ENCODE results near the gene ABCC9.
"Not testable (repeated sequence)": the region's sequence is repeated elsewhere in the genome, so short reads cannot be mapped to it uniquely, and the experiment has no call there.

The ABCC9 gene

DNA sequence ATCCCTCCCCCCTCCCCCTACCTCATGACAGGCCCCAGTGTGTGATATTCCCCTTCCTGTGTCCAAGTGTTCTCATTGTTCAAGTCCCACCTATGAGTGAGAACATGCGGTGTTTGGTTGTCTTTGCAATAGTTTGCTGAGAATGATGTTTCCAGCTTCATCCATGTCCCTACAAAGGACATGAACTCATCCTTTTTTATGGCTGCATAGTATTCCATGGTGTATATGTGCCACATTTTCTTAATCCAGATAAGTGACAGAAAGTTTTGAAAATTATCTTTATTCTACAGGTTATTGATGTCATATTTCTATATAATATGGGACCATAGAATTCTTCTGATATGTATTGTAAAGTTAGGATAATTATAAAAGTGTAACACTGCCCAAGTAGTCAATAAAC, 11.3 kb downstream of the ABCC9 start:
- not testable (repeated sequence) for DNase-seq

DNA sequence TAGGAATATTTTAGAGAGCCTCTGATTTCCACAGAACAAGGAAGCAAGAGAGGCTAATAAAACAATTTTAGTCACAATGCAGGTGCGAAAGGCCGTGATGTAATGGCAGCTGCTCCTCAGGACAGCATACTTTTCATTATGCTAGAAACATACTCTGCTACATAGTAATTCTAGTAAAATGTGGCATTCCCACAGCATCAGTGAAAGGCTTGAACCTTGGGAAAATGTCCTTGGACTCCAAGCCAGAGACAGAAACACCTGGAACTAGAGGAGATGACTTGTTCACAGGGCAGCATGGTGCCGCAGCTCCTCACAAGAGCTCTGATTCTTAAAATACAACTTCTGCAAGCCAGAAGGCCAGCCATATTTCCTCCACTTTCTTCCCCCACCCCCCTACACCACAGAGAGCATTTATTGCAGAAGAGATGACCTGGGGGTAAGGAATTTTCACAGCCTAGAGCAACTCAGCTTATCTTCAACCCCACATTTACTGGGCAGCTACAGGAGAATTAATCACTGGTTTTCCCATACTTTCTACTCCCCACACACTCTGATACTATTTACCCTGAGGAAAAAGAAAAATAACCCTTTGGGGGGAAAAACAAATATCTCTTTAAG, 15.8 kb downstream of the ABCC9 start:
- no peak for DNase-seq

DNA sequence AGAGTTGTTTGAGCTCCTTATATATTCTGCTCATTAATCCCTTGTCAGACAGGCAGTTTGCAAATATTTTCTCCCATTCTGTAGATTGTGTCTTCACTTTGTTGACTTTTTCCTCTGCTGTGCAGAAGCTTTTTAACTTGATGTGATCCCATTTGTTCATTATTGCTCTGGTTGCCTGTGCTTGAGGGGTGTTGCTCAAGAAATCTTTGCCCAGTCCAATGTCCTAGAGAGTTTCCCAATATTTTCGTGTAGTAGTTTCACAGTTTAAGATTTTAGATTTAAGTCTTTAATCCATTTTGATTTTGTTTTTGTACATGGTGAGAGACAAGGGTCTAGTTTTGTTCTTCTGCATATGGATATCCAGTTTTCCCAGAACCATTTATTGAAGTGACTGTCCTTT, 19.8 kb downstream of the ABCC9 start:
- no peak for DNase-seq

DNA sequence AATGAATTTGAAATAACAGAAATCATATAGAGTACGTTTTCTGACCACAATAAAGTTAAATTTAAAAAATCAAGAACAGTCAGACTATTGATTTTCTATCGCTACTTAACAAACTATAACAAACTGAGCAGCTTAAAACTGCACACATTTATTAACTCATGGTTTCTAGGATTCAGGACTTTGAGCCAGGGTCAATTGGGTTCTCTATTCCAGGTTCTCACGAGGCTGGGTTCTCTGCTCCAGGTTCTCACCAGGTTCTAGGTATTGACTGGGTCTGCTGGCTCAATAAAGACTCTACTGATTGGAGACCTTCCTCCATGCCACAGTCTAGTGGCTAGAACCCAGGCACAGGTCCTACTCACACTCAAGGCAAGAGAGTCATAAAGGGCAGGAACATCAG, 22.8 kb downstream of the ABCC9 start:
- DNase-seq, result no peak

DNA sequence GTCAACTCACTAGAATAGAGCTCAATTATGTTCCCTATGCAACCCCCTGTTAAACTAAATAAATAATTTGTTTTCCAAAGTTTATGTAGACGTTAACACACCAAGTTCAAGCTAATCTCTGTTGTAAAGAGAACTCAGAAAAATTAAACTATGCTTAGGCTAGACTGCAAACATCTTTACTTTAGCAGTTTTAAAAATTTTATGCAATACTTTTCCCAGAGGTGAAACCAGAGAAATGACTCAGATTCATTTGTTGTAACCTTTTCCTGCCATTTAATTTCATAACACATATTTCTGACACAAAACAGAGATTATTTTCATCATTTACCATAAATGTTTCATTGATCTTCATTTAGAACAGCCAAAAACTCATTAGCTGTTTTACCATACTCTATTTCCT, 27.4 kb downstream of the ABCC9 start:
- DNase-seq, result no peak

DNA sequence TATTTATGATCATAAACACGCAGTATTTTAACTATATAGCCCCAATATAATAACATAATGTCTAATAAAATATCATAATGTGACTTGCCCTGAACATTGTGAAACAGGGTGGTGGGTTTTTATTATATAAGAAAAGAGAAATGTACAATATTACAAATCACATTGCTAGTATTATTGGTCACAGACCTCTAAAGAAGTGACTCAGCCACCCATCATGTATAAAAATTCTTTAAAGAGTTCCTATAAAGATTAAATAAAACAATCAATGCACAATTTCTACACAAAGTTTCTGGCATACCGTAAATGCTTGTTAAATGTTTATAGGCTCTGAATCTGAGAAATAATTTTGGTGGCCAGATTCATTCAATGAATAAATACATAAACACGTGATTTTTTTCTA, 28.9 kb downstream of the ABCC9 start:
- DNase-seq, result no peak

DNA sequence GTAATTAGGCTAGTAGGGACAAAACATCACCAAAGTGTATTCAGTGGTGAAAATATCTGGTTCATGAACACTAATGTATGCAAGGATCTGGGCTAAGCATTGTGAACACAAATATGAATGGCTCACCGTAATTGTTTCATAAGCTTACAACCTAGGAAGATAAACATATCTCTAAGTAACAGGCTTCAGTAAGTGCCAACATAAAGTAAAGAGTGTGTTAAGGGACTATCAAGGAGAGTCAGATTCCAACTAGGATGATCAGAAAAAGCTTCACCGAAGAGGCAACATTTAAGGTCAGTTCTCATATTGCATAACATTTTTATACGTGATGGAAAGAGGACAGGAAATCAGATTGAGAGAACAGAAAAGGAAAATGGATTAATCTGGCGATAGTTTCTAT, 29.4 kb downstream of the ABCC9 start:
- no peak for DNase-seq

DNA sequence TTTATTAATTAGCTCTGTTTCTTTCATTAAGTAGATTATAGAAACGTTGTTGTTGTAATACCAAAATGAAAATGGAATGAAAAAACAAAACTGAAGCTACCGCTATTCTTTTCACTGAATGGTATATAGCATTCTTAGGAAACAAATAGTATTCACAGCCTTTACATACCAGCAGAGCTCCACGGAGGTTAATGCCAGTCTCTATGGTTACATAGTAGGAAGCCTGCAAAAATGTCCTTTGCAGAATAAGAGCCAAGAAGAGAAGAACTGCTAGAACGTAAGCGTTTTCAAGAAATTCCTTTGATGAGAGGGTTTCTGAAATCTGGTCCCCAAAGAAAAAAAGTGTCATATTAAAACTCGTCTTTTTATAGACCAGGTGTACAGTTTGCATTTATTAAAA, 30.6 kb downstream of the ABCC9 start:
- DNase-seq, result no peak

DNA sequence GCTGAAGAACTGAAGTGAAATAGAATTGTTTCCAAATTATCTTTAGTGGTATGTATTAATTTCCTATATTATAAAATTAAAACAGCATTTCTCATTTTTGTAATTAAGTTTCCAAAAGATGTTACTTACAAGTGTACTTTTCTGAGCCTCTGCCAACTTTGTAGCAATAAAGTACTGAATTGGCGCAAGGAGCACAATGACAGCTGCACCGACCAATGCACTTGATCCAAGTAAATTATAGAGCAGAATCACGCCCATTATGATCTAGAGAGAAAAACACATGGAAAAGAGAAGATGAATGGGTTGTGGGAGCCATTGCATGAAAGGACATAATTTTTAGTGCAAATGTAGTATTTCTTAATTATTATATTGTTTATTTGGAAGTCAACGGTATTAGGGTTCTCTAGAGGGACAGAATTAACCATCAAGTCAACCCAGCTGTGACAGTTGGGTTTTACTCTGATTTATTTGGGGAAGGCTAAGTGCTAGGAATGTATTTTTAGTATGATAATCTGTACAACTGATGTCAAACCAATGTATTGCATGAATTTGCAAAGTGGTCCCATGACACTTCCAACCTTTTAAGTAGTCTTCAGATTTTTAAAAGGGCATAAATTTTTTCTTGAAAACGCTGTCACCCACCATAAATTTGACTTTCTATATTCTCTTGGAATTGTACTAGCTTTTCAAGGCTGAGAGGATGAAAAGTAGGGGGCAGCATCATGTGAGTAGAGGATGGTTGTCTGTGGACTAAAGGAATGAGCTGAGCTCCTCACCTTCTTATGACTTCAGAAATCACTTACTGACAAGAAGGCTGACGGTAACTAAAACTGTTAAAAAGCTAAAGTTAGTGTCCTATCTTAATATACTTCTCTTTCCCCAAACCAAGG, 33.0 kb downstream of the ABCC9 start:
- no peak for DNase-seq

DNA sequence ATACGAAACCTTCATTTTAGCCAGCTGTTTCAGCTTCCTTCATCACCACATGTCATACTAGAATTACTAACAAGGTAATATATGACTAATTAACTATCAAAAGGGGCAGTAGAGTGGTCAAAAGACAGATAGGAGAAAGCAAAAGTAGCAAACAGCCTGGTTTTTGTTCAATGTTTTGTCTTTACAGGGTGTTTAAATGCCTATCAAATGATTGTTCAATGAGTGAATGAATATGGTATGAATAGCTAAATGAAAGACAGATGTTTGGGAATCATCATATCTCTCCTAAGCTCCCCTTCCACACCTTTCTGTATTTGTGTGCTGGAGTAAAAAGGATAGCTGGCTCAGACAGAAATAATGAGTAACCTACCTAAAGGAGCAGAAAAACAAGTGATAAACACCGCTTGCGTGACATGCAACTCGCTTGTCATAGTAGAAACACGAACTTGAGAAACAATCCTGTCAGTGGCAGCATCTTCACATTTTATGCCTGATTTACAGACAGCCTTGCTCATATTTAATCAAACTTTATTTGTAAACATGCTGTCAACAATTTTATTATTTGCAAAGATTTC, 34.2 kb downstream of the ABCC9 start:
- DNase-seq, result no peak

DNA sequence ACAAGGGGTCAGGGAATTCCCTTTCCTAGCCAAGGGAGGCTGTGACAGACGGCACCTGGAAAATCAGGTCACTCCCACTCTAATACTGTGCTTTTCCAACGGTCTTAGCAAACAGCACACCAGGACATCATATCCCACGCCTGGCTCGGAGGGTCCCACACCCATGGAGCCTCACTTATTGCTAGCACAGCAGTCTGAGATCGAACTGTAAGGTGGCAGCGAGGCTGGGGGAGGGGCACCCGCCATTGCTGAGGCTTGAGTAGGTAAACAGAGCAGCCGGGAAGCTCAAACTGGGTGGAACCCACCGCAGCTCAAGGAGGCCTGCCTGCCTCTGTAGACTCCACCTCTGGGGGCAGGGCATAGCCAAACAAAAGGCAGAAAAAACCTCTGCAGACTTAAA, 41.7 kb downstream of the ABCC9 start:
- not testable (repeated sequence) for DNase-seq

DNA sequence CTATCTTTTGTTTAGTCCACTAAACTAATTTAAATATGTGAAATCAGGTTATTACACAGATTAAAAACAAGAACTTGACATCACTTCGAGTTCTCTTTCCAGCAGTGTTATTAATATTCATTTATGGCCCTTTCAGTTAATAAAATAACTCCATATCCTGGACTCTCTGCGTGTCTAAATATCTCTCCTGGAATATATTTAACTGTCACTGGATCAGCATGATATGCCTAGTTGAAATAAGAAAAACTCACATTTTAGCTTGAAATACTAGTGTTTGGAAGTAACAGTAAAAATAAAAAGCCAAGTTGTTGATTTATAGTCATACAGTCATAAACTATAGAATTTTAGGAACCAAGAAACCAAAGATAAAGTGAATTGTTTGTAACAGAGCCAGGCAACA, 45.6 kb downstream of the ABCC9 start:
- DNase-seq, result no peak

DNA sequence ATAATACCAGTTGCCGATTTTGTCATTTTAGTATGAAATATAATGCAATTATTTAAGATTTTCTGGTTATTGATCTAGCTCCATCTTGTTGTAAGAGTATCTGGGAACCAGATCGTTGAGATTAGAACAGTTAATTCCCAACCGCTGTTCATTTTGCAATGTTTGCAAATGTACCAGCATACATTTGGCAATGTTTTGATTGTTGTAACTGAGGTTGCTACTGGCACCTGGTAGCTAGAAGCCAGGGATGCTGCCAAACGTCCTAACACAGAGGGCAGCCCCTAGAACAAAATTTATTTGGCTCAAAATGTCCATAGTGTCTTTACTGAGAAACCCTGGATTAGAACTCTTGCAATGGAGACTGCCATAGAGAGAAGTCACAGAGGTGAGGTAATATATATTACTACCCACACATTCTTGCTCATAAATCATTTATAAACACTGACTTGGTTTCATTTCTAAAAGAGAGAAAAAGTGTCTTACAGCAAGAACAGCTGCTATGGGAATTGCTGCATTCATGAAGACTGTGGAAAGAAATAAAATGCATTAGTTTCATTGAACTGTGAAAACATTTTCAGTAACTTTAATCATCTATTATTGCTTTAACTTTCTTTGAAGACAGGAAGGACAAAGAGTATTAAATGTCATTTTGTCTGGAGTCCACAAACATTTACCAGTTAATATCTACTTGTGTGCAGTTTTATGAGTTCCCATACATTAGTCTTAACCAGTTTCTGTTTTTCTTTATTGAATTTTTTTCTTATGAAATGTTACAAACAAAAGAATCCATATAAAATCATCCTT, 46.2 kb downstream of the ABCC9 start:
- no peak for DNase-seq

DNA sequence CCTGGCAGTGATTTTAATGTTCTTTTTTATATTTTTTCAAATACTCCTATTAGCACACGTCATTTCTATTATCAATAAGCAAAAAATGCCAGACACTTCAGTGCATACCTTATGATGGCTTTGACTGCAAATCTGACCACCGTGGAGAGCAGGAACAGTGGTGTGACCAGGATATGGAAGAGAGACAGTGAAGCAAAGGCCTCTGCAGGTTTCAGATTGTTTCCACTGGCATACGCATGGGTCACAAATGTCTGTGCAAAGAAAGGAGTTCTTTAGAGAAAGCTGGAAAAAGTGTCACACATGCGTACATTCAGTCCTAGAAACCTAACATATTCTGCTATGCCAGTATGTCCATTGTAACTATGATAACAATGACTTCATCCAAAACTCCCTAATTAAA, 47.3 kb downstream of the ABCC9 start:
- DNase-seq, result no peak

DNA sequence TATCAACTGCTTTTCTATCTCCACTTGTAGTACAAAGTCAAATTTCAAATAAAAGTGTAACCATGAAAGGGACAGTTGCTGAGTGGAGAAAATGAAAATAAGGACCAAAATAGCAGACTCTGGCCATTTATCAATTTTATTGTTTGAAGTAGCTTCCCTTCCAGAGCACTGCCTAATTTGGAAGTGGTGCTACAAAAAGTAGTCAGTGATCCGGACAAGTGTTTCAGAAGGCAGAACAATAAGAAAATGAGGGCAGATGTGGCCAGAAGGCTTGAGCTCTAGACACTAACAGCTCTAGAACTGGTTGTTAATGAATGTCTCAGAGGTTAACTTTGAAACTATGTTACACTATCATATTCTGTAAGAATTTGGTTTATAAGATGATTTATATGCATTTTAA, 48.9 kb downstream of the ABCC9 start:
- no peak for DNase-seq

DNA sequence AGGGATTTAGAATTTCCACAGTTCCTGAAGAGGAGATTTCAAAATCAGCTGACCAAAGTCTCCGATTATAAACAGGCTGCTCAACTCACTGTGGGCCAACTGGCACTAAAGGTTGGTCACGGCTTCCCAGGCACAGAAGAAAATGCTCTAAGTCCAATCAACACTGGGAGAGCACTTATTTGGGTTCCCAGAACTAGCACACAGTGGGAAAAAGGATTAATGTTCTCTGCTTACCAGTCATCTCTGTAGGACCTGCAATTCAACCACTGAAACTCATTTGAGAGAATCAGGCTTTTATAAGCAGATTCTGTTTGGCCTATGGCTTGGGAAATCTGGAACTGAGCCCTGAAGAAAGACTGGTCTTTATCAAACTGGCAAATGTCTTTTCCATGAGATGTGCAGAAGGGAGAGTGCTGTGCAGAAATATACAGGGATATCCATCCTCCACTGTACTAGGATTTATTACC, 49.4 kb downstream of the ABCC9 start:
- no peak for DNase-seq

DNA sequence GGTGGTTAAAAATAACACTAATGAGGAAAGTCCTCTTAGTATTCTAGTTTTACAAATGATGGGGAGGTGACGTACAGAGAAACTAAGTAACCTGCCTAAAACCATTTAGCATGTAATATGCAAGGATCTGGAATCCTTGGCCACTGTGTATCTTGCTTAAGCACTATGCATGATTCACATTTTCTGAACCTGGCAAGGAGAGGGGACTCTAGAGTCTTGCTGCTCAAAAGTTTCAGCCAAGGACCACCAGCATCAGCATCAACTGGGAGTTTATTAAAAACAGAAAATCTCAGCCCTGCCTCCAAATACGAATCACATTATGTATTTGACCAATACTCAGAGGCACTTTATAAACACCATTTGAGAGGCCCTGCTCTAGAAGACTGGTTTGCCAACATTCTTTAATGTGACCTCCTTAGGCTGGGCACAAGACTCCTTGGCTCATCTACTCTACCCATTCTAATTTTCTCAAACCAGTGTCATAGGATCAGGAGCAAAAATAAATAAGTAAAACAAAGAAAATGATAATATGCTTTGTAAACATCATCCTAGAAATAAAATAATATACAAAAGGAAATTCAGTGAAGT, 52.9 kb downstream of the ABCC9 start:
- DNase-seq, result no peak

DNA sequence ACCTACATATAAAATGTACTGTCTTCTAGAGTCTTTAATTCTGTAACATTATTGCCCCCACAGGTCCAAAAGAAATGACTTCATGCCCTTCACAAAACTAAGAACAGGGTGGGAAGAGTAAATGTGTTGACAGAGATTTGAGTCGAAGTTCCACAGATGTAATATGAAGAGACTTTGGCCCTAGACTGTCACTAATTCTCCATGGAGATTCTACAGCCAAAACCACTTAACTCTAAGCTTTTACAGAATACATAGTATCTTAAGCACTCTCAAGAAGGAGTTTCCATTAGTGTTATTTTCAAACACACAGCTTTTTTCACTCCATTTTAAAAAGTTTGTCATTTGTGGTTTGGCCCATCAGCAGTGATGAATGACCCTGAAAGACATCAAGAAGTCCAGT, 56.3 kb downstream of the ABCC9 start:
- DNase-seq, result no peak

DNA sequence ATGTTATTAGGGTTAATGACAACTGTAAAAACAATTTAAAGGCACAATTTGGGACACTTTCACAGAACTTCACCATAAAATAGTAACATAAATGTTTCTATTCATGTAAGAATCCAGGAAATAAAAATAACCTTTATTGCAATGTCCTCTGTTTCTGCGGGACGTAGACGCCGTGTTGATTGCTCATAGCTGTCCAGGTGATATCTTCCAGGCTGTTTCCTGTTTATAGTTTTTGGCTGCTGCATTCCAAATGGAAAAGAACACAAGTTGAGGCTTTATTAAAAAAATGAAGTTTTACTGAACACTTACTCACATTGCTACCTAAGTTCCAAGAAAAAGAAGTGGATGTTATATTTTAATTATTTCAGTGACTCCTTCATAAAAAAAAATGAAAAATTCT, 58.6 kb downstream of the ABCC9 start:
- no peak for DNase-seq

DNA sequence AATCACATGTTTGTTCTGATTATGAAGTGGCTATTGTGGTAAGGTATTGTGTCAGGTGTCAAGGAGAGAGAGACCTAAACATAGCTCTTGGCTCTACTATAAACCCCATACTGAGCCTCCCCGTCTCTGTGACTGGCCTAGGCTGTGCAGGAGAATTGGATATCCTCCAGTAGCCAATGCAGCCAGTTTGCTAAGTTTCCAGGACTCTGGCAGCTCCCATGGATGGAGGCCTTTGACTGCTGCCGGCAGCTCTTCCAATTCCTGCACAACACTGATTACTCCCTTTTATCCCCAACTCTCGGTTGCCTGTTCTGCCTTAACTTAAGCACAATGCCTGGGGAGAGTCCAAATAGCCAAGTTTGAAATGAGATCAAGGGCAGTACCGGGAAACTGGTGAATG, 59.3 kb downstream of the ABCC9 start:
- DNase-seq, result no peak

DNA sequence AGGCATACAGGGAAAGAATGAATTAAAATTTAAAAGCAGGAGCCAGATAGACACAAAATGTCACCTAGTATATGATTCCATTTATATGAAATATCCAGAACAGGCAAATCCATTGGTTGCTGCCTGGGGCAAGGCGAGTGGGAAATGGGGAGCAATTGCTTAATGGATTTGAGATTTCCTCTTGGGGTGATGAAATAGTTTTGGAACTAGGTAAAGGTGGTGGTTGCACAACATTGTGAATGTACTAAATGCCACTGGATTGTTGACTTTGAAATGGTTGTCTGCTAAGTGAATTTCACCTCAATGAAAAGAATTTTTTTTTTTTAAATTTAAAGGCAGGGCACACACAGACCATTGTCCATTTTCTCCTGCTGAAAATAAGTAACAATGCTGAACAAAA, 61.9 kb downstream of the ABCC9 start:
- no peak for DNase-seq

DNA sequence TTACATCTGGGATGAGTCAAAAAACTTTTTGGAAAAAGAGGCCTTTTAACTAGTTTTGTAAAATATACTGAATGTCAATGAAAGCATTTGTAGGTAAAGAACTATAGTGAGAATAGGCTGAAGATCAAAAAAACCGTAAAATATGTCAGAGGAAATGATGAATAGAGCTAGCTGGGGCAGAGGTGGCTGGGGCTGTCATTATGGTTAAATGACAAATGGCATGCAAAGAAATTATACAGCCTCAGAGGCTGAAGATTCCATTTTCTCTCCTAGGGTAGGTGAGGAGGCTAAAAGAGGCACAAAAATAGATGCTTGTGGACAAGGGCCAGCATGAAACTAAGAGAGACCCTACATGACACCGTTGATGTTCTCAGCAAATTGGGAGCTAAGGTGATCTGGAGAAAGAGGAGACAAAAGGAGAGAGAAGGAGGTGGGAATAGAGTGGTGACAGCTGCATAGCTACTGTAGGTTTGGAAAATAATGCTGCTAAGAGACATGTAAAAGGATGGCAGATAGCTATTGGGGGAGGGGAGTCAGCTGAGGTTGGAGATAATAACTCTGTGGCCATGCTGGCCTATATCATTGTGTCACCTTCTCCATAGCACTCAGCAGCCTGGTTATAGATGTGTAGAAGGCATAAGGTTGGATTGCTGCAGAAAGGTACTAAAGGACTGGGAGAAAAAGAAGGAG, 63.8 kb downstream of the ABCC9 start:
- DNase-seq, result no peak

All from NCI-H774 (cell line).